ENCODE results near the gene LRMDA. TPM values are rescaled to one million over a fixed set of nuclear protein-coding genes. Genes with fewer than 3 reads are reported as not detected.

The LRMDA gene
- total RNA-seq, 1 experiment from 2014 or later = not detected

GRCh38 chr10:76085817-76086167, 654.4 kb downstream of the LRMDA start:
- no peak overlapping the region for H3K4me3 ChIP-seq (ENCODE audit: low read depth, low read length, poor library complexity, severe bottlenecking)
- intact Hi-C loops (cut with micrococcal nuclease; ENCODE audit: unreplicated experiment) = no loop called here
- no peaks in the 10 kb centered on the region for H3K27me3 ChIP-seq (replicated peaks; ENCODE audit: insufficient read depth, low read depth, low read length, poor library complexity)
- no peak for DNase-seq (ENCODE audit: low spot score)
- no peak for TF ChIP-seq EZH2 (IDR thresholded peaks at IDR 0.05; ENCODE audit: borderline replicate concordance, low read depth, low read length, poor library complexity, severe bottlenecking)
- TF ChIP-seq CTCF (conservative IDR thresholded peaks at IDR 0.05; ENCODE audit: low read depth, low read length) = no peak
- no peaks in the 10 kb centered on the region for H3K9me3 ChIP-seq (ENCODE audit: low read depth, low read length, poor library complexity, severe bottlenecking)
- POLR2A ChIA-PET (ENCODE audit: low non-redundant PET) = no interaction called here
- no TSS peak for BruUV-seq (replicated peaks)
- no peaks in the 10 kb centered on the region for H3K36me3 ChIP-seq (ENCODE audit: insufficient read depth, low read length, poor library complexity, severe bottlenecking)
- CTCF ChIA-PET = no interaction called here
- no peak overlapping the region for H3K27ac ChIP-seq (ENCODE audit: low read depth, low read length, poor library complexity, severe bottlenecking)
- H3K4me1 ChIP-seq (ENCODE audit: insufficient read depth, low read length, poor library complexity, severe bottlenecking) = no peaks in the 10 kb centered on the region

DNA sequence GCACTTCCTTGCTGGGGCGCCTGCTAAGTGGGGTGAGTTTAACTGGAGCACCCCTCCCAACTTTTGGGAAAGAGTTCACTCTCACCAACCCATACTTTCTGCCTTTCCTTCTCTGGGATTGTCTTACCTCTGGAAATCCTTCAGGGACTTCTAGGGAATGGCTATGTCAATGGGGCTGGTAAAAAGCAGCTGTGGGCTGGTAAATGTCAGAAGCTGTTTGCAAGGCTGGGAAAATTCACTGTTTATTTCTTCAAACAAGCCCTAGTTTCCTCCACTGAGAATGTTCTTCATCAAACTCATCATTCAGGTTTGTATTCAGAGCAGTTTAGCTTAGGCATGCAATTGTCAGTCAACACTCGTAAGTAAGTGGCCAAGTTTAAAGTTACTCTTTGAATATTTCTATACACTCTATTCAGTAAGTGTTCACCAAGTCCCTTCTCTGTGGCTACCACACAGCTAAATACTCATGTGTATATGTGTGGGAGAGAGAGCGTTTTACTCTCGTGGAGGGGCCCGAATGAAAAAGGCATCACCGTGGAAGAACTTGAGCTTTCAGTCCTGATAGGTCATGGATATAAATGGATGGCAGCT, 654.8 kb downstream of the LRMDA start:
- POLR2A ChIA-PET (ENCODE audit: low non-redundant PET) = no interaction called here
- Histone ChIP-seq H3K9me3 (ENCODE audit: low read depth, low read length, poor library complexity, severe bottlenecking) (no peaks in the 10 kb centered on the region), H3K4me1 (ENCODE audit: insufficient read depth, low read length, poor library complexity, severe bottlenecking) (no peaks in the 10 kb centered on the region), H3K36me3 (ENCODE audit: insufficient read depth, low read length, poor library complexity, severe bottlenecking) (no peaks in the 10 kb centered on the region), H3K27ac (ENCODE audit: low read depth, low read length, poor library complexity, severe bottlenecking) (no peak overlapping the region), H3K27me3 (replicated peaks; ENCODE audit: insufficient read depth, low read depth, low read length, poor library complexity) (no peaks in the 10 kb centered on the region), H3K4me3 (ENCODE audit: low read depth, low read length, poor library complexity, severe bottlenecking) (no peak overlapping the region)
- no peak for TF ChIP-seq CTCF (conservative IDR thresholded peaks at IDR 0.05; ENCODE audit: low read depth, low read length)
- no peak for TF ChIP-seq EZH2 (IDR thresholded peaks at IDR 0.05; ENCODE audit: borderline replicate concordance, low read depth, low read length, poor library complexity, severe bottlenecking)
- DNase-seq (ENCODE audit: low spot score) = no peak
- BruUV-seq (replicated peaks) = no TSS peak
- CTCF ChIA-PET = no interaction called here
- intact Hi-C loops (cut with micrococcal nuclease; ENCODE audit: unreplicated experiment) = no loop called here

DNA sequence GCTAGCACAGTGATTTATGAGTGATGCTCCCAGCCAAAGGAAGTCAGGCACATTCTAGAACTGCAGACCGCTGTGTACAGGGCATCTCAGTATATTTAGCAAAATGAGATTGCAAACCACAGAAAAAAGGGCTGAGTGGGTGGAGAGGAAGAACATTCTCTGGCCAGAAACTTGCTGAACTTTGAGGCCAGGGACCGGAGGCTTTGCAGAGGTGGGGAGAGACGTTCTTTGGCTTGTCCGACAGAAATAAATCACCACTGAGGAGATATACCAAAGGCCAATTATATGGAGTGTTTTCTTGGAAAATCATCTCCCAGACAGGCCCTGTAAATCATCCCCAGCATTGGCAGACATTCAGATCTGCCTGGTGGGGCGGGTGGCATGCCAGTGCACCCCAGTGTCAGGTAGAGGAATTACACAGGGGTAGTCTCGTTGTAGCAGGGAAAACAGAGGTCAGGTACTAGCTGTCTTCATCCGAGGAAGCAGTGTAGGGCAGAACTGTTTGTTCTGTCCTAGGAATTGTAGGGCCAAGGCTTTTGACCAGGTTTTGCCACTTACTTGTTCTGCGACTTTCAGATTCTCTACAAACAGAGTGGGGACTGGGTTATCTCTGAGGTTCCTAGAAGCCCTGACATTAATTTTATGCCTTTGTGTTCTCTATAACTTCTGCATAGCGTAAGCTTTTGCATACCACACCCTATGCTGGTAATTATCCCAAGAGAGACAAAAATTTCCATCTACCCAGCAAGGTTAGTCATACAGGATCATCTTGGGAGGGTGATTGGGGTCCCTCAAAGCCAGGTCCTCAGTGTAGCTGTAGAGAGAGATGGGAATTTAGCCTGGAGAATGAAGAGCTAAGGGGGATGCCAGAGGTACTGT, 655.6 kb downstream of the LRMDA start:
- Histone ChIP-seq H3K4me1 (ENCODE audit: insufficient read depth, low read length, poor library complexity, severe bottlenecking) (no peaks in the 10 kb centered on the region), H3K36me3 (ENCODE audit: insufficient read depth, low read length, poor library complexity, severe bottlenecking) (no peaks in the 10 kb centered on the region), H3K4me3 (ENCODE audit: low read depth, low read length, poor library complexity, severe bottlenecking) (no peak overlapping the region), H3K27ac (ENCODE audit: low read depth, low read length, poor library complexity, severe bottlenecking) (no peak overlapping the region), H3K27me3 (replicated peaks; ENCODE audit: insufficient read depth, low read depth, low read length, poor library complexity) (no peaks in the 10 kb centered on the region), H3K9me3 (ENCODE audit: low read depth, low read length, poor library complexity, severe bottlenecking) (no peaks in the 10 kb centered on the region)
- BruUV-seq (replicated peaks) = no TSS peak
- TF ChIP-seq EZH2 (IDR thresholded peaks at IDR 0.05; ENCODE audit: borderline replicate concordance, low read depth, low read length, poor library complexity, severe bottlenecking) (no peak), CTCF (conservative IDR thresholded peaks at IDR 0.05; ENCODE audit: low read depth, low read length) (peak; percentile 32; the same call in 1 of the 2 replicates)
- DNase-seq (ENCODE audit: low spot score) = peak; percentile 20
- POLR2A ChIA-PET (ENCODE audit: low non-redundant PET) = no interaction called here
- CTCF ChIA-PET = no interaction called here
- intact Hi-C loops (cut with micrococcal nuclease; ENCODE audit: unreplicated experiment) = no loop called here
